ENCODE results near the gene RNLS.

The RNLS gene

DNA sequence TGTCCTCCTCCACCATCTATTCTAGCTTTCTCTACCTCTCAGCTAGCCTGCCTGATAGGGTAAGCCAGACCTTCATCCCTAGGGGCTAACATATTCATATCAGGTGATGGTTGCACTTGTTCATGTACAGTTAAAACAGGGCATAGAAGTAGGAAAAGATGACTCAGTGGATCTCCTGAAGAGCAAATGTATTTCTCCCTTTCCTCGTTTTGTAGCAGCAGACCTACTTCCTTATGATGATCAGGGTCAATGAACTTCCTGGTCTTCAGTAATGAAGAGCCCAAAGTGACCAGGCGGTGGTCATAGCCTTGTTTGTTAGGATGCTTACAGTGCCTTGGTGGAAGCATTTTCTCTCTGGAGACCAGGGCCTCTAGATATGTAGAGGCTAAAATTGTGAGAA lies 9.8 kb upstream of the RNLS start:
- H3K4me3 Mint-ChIP-seq, result no peak overlapping the region
- H3K9me3 Mint-ChIP-seq, result no peaks in the 10 kb centered on the region
- H3K36me3 Mint-ChIP-seq (ENCODE audit: low read depth), result no peaks in the 10 kb centered on the region

DNA sequence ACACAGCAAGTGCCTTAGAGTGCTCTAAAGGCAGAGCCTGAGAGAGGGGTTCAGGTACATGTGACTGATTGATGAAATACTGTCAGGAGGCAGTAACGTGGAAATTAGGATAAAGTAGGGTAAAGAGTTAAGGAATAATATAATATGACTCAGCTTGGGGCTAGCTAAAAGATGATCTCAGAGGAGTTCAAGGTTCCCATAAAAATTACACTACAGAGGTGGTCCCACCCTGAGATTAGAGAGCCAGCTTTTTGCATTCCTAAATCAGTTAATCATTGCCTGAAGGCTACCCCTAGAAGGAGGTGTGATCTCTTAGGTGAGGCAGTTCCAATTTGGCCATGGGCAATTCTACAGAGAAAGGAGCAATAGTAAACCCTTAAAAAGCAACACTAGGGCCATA lies 9.3 kb upstream of the RNLS start:
- no peak for TF ChIP-seq CTCF (IDR thresholded peaks at IDR 0.05)
- Mint-ChIP-seq H3K27ac (no peak overlapping the region), H3K36me3 (ENCODE audit: low read depth) (no peaks in the 10 kb centered on the region), H3K9me3 (no peaks in the 10 kb centered on the region), H3K4me1 (no peaks in the 10 kb centered on the region), H3K4me3 (no peak overlapping the region), H3K27me3 (ENCODE audit: low read depth, poor library complexity) (peaks cover 15% of the 10 kb centered on the region)
- DNase-seq, result no peak

More for the DNA sequence above, 9.8 kb upstream of the RNLS start:
- Mint-ChIP-seq H3K4me1 (no peaks in the 10 kb centered on the region), H3K27me3 (ENCODE audit: low read depth, poor library complexity) (peaks cover 15% of the 10 kb centered on the region), H3K27ac (no peak overlapping the region)
- TF ChIP-seq CTCF (IDR thresholded peaks at IDR 0.05), result no peak
- no peak for DNase-seq

DNA sequence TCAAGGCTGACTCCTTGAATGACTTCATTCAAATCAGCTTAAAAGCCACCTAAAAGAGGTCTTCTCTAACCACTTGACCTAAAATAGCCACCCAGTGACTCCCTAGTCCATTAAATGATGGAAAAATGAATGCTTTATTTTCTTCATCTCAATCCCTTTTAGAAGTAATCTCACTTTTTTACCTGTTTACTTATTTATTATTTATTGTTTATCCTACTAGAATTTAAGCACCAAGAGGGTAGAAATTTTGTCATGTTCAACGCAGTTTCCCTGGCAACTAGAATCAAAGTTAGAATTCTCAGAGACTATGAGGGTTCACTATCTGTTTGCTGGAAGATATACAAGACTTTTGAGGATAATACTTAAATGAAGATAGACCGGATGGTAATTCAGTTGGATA lies 3.3 kb upstream of the RNLS start, which contains the start of gene LIPJ:
Gene LIPJ (plus strand): TSS at position 301 of the 400 bp plus-strand sequence. CDS start 3,926 bp downstream, outside the sequence.
- no peak within 1 kb of the TSS for H3K4me3 Mint-ChIP-seq

DNA sequence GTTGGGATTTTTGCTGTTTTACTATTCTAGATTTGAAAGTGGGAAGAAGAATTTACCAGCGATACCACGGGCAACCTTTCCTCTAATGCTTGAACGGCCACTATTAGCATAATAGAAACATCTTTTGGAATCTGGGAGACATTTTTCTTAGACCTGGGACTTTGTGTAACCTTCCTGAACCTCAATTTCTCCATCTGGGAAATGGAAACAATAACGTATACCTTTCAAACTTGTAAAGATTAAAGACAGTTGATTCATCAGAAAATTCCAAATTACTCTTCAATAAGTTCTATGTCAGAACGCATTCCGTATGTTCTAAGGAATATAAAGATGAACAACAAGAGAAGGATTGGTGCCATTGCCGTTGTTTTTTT lies 453 bp upstream of the RNLS start:
- peaks cover 20% of the 10 kb centered on the region for H3K9me3 Mint-ChIP-seq
- peaks cover 4% of the 10 kb centered on the region for H3K36me3 Mint-ChIP-seq (ENCODE audit: low read depth)
- H3K4me3 Mint-ChIP-seq, result peak overlapping the region; percentile 86
- no peak overlapping the region for H3K27ac Mint-ChIP-seq
- peaks cover 6% of the 10 kb centered on the region for H3K4me1 Mint-ChIP-seq
- no peak for TF ChIP-seq CTCF (IDR thresholded peaks at IDR 0.05)
- DNase-seq, result no peak
- H3K27me3 Mint-ChIP-seq (ENCODE audit: low read depth, poor library complexity), result peaks cover 18% of the 10 kb centered on the region

More for the DNA sequence above, 3.3 kb upstream of the RNLS start, which contains the start of gene LIPJ:
- peaks cover 4% of the 10 kb centered on the region for H3K36me3 Mint-ChIP-seq (ENCODE audit: low read depth)
- peaks cover 6% of the 10 kb centered on the region for H3K4me1 Mint-ChIP-seq
- DNase-seq, result no peak
- H3K27ac Mint-ChIP-seq, result no peak within 1 kb of the TSS
- H3K9me3 Mint-ChIP-seq, result peaks cover 20% of the 10 kb centered on the region
- TF ChIP-seq CTCF (IDR thresholded peaks at IDR 0.05), result no peak
- H3K27me3 Mint-ChIP-seq (ENCODE audit: low read depth, poor library complexity), result peaks cover 29% of the 10 kb centered on the region

- peaks cover 20% of the 10 kb centered on the region for H3K9me3 Mint-ChIP-seq
- peaks cover 6% of the 10 kb centered on the region for H3K4me1 Mint-ChIP-seq
- no peak for DNase-seq
- TF ChIP-seq CTCF (IDR thresholded peaks at IDR 0.05), result no peak
- no peak overlapping the region for H3K27ac Mint-ChIP-seq
- H3K27me3 Mint-ChIP-seq (ENCODE audit: low read depth, poor library complexity), result peaks cover 19% of the 10 kb centered on the region
- peak overlapping the region; percentile 86 for H3K4me3 Mint-ChIP-seq
- H3K36me3 Mint-ChIP-seq (ENCODE audit: low read depth), result peaks cover 4% of the 10 kb centered on the region
Measured at GRCh38 chr10:88582411-88582805, 710 bp downstream of the RNLS start.

DNA sequence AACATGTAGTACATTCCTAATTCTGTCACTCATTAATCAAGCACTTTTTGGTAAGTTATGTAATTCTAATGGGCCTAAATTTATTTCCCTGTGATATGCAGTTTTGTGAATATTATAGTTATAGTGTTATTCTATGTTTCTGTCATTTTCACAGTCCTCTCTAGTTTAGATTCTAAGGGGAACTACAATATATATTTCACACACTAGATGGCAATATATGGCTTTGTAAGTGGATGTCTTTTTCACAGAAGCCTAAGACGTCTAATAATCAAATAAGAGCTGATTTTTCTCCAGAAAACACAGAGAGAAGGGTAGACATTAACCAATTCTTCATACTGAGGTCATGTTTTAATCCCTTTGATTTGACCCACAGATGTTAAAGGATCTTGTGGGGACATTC lies 18.0 kb downstream of the RNLS start:
- Mint-ChIP-seq H3K4me1 (no peaks in the 10 kb centered on the region), H3K9me3 (peaks cover 4% of the 10 kb centered on the region), H3K27ac (no peak overlapping the region), H3K27me3 (ENCODE audit: low read depth, poor library complexity) (no peaks in the 10 kb centered on the region), H3K4me3 (no peak overlapping the region), H3K36me3 (ENCODE audit: low read depth) (no peaks in the 10 kb centered on the region)
- no peak for TF ChIP-seq CTCF (IDR thresholded peaks at IDR 0.05)
- DNase-seq, result no peak

All from nephron progenitor cell (in vitro differentiated cells).